ENCODE measurements around the gene LRRC28.
"Not testable (repeated sequence)": the region's sequence is repeated elsewhere in the genome, so short reads cannot be mapped to it uniquely, and the experiment has no call there.

The LRRC28 gene

DNA sequence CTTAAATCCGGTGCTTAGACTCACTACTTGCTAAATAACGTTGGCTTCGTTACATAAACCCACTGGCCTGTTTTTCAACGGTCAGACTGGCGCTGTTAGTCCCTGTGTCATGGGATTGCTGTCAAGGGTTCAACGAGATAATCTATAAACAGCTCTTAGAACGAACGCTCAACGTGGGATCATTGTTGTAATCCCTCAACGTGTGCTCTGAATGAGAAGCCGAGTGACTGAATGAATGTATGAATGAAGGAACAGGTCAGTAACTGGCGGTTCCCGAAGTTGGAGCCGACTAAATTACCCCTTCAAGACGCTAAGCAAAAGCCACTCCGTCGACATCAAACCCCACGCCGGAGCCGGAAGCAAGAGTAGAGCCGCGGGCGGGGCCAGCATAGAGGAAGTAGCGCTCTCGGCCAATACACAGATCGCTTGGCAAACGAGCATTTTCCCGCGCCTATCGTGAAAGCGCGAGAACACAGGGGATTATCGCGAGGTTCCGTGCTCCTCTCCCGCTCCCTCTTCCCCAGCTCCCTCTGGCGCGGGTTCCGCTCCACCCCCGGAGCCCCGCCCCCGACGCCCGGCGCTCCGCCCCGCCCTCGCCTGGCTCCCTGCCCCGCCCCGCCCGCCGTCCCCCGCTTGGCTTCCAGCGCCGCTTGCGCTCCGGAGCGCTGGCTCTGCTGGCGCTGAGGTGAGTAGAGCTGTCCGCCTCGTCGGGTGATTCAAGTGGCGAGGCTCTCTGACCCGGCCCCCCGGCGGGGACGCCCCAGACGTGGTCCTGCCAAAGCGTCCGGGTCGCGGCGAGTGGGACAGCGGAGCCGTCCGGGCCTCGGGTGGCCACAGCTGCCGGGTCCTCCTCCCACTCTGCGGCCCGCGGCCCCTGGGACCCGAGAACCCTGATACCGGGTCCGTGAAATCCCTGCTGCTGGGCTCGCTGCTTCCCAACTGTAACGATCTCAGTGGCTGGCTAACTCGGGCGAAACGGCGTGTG lies at the start of gene LRRC28:
TSS of gene LRRC28 (plus strand) at position 625 of the 985 bp plus-strand sequence. CDS start 4,477 bp downstream, outside the sequence.
- peak; percentile 89 to 97 for DNase-seq (ENCODE audit: low read depth in 2 of 2)

DNA sequence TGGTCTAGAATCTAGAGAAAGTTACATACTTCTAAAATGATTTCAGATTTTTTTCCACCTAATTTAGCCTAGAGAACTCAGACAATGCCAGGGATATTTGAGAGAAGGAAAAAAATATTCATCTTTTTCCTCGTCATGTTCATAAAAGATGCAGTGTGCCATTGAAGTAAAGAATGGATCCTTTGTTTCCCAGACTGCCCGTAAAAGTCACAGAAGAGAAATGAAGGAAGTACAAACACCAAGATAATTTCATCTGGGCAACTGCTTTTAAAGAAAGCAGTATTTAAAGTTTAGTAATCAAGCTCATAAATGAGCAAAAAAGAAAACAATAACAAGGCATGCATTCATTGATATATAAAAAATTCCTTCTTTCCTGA lies 49.1 kb upstream of the LRRC28 start:
- no peak for DNase-seq (ENCODE audit: low read depth in 2 of 2)

DNA sequence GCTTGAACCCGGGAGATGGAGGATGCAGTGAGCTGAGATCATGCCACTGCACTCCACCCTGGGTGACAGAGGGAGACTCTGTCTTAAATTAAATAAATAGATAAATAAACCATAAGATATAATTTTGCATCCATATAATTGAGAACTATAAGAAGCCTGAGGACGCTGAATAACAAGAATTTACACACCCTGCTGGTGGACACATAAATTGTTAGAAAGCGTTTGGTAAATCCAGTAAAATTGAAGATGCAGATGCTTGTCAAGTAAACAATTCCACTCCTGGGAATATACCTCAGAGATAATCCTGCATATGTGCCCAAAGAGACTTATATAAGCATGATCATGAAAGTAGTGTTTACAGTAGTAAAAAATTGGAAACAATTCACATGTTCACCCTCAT lies 43.6 kb upstream of the LRRC28 start:
- DNase-seq (ENCODE audit: low read depth in 2 of 2): no peak

GRCh38 chr15:99209326-99209725 lies 42.0 kb upstream of the LRRC28 start:
- DNase-seq (ENCODE audit: low read depth in 2 of 2): no peak

DNA sequence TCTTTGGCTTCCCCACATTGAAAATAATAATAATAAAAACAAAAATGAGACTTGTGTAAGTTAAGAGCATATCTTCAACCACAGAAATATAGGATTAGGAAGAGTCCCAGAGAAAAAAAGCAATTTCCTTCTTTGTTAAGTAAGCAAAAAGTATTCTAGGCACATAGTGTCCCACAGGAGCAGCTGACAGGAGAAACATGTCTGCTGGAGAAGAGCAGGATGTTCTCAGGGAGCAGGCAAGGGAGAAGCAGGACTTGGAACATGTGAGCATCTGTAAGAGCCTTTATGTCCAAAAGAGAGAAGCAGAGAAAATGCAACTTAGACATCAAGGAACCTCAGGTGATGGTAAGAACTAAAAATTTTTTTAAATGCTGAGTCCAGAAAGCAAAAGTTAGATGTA lies 40.9 kb upstream of the LRRC28 start:
- DNase-seq (ENCODE audit: low read depth in 2 of 2): no peak

- no peak for DNase-seq (ENCODE audit: low read depth in 2 of 2)
Observed at GRCh38 chr15:99211926-99212325, 39.4 kb upstream of the LRRC28 start.

- DNase-seq (ENCODE audit: low read depth in 2 of 2): no peak
Observed at GRCh38 chr15:99212406-99212805, 38.9 kb upstream of the LRRC28 start.

- peak; percentile 31 to 67 for DNase-seq (ENCODE audit: low read depth in 2 of 2)
Observed at GRCh38 chr15:99213187-99213811, 38.0 kb upstream of the LRRC28 start.

GRCh38 chr15:99224372-99225214 lies 26.7 kb upstream of the LRRC28 start:
- no peak for DNase-seq (ENCODE audit: low read depth in 2 of 2)

GRCh38 chr15:99226802-99227201 lies 24.5 kb upstream of the LRRC28 start:
- DNase-seq (ENCODE audit: low read depth in 2 of 2): no peak

GRCh38 chr15:99228120-99228770 lies 23.0 kb upstream of the LRRC28 start:
- no peak for DNase-seq (ENCODE audit: low read depth in 2 of 2)

DNA sequence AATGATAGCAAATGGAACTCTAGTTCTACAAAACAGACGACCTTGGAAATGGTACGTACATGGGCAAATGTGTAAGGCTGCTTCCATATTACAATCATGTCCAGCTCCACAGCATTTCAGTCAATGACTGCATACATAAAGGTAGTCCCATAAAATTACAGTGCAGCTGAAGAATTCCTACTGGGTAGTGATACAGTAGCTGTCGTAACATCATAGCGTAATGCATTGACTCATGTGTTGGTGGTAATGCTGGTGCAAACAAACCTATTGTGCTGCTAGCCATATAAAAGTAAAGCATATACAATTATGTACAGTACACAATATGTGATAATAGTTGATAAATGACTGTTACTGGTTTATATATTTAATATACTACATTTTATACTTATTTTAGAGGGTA lies 20.4 kb upstream of the LRRC28 start:
- no peak for DNase-seq (ENCODE audit: low read depth in 2 of 2)

- DNase-seq (ENCODE audit: low read depth in 2 of 2): no peak
Observed at GRCh38 chr15:99232740-99233139, 18.5 kb upstream of the LRRC28 start.

DNA sequence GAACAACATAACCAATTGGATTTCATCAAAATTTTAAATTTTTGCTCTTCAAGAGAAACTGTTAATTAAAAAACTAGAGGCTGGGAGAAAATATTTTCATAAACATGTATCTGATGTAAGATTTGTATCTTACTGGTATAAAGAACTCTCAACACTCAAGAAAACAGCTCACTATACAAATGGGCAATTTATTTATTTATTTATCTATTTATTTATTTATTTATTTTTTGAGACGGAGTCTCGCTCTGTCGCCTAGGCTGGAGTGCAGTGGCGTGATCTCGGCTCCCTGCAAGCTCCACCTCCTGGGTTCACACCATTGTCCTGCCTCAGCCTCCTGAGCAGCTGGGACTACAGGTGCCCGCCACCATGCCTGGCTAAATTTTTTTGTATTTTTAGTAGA lies 17.1 kb upstream of the LRRC28 start:
- not testable (repeated sequence) for DNase-seq (ENCODE audit: low read depth in 2 of 2)

DNA sequence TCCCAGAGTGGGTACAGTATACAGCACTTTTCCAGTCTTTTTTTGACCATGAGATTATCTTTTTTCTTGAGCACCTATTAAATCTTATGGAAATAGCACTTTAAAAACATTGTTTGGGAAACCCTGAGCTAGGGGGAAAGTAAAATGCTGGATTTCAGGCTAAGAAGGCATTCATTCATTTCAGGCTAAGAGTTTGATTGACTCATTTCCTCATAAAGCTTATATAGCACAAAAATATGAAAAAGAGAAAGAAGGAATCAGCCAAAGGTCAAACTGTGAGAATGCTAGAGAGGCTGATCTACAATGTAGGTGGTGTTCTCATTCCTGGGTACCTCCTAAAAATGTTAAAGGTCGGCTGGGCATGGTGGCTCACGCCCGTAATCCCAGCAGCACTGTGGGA lies 12.4 kb upstream of the LRRC28 start:
- DNase-seq (ENCODE audit: low read depth in 2 of 2): no peak

- DNase-seq (ENCODE audit: low read depth in 2 of 2): no peak
Observed at GRCh38 chr15:99239545-99240198, 11.6 kb upstream of the LRRC28 start.

DNA sequence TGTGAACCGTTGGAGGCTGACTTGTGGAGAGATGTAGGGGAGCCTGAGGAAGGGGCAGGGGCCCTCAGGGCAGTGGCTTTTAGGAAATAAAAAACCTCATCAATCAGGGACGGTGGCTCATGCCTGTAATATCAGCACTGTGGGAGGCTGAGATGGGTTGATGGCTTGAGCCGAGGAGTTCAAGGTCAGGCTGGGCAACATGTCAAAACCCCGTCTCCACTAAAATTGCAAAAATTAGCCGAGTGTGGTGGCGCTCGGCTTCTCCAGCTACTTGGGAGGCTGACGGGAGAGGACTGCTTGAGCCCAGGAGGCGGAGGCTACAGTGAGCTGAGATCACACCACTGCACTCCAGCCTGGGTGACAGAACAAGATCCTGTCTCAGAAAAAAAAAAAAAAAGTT lies 9.5 kb upstream of the LRRC28 start:
- no peak for DNase-seq (ENCODE audit: low read depth in 2 of 2)

DNA sequence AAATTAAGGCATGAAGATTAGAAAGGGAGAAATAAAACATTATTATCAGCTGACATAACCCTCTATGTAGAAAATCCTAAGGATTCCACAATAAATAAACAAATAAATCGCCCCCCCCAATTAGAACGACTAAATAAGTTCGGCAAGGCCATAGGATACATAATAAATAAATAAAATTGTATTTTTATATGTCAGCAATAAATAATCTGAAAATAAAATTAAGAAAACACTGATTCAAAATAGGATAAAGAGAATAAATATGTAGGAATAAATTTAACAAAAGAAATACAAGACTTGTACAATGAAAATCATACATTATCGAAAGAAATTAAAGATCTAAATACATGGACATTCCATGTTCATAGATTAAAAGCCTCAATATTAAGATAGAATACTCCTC lies 7.0 kb upstream of the LRRC28 start:
- no peak for DNase-seq (ENCODE audit: low read depth in 2 of 2)

DNA sequence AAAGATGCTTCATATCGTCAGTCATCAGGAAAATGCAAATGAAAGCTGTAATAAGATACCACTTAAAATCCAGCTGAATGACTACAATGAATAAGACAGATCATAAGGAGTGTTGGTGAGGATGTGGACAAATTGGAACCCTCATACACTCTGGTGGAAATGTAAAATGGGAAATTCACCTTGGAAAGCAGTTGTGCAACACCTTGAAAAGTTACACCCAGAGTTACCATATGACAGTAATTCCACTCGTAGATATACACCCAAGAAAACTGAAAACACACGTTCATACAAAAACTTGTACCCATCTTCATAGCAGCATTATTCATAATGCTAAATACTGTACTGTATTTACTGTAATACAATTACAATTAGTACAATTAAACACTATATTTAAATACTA lies 4.2 kb upstream of the LRRC28 start:
- no peak for DNase-seq (ENCODE audit: low read depth in 2 of 2)

GRCh38 chr15:99248000-99248715 lies 3.1 kb upstream of the LRRC28 start:
- no peak for DNase-seq (ENCODE audit: low read depth in 2 of 2)
